ENCODE measurements around the gene KCNC3. TPM values are rescaled to one million over a fixed set of nuclear protein-coding genes. Genes with fewer than 3 reads are reported as not detected.

Gene KCNC3
- total and polyA plus RNA-seq, 2 of the 13 experiments (the other 11 are each of a cell fraction or from before 2014, with no cell fraction given): 0.29 to 1.7 TPM

DNA sequence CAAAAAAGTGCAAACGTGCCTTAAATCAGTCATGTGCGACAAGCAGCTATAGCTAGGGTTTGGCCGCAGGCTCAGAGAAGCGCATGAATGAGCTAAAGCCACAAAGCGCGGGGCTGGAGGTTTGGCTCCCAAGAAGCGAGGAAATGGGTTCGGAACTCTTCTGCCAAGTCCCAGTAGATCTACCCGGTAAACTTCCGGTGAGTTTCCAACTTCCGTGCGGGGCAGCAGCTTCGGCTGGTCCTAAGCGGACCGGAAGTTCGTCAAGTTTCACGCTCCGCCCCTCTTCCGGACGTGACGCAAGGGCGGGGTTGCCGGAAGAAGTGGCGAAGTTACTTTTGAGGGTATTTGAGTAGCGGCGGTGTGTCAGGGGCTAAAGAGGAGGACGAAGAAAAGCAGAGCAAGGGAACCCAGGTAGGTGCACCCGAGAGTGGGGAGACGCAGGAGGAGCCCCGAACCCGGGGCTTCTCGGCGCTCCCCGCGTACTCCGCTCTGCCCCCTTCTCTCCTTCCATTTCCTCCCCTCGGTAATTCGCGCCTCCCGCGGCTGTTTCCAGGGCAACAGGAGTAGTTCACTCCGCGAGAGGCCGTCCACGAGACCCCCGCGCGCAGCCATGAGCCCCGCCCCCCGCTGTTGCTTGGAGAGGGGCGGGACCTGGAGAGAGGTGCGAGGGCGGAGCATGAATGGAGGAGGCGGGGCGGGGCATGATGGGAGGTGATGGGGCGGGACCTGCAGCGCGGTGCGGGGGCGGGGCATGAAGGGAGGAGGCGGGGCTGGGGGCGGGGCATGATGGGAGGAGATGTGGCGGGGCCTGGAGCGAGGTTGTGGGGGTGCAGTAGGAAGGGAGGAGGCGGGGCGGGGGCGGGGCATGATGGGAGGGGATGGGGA lies 47.2 kb upstream of the KCNC3 start, which contains the start of gene NR1H2 (continued):
- TF ChIP-seq, protein P1, sequence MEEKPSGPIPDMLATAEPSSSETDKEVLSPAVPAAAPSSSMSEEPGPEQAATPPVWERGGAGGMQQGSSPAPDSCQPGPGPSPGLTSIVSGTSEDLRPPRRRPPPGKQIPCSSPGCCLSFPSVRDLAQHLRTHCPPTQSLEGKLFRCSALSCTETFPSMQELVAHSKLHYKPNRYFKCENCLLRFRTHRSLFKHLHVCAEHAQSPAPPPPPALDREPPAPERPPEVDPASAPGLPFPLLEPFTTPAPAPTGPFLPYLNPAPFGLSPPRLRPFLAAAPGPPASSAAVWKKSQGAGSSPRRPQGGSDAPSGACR (CRISPR knock-in tag; IDR thresholded peaks at IDR 0.05): no peak; the same call in 1 of the 2 replicates
- TF ChIP-seq NFIB (CRISPR knock-in tag; IDR thresholded peaks at IDR 0.05; ENCODE audit: borderline replicate concordance): no peak
- no peak for TF ChIP-seq NR2F1 (CRISPR knock-in tag; IDR thresholded peaks at IDR 0.05)
- TF ChIP-seq, protein P2, sequence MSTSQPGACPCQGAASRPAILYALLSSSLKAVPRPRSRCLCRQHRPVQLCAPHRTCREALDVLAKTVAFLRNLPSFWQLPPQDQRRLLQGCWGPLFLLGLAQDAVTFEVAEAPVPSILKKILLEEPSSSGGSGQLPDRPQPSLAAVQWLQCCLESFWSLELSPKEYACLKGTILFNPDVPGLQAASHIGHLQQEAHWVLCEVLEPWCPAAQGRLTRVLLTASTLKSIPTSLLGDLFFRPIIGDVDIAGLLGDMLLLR (CRISPR knock-in tag; IDR thresholded peaks at IDR 0.05): no peak
- TF ChIP-seq, protein P3, sequence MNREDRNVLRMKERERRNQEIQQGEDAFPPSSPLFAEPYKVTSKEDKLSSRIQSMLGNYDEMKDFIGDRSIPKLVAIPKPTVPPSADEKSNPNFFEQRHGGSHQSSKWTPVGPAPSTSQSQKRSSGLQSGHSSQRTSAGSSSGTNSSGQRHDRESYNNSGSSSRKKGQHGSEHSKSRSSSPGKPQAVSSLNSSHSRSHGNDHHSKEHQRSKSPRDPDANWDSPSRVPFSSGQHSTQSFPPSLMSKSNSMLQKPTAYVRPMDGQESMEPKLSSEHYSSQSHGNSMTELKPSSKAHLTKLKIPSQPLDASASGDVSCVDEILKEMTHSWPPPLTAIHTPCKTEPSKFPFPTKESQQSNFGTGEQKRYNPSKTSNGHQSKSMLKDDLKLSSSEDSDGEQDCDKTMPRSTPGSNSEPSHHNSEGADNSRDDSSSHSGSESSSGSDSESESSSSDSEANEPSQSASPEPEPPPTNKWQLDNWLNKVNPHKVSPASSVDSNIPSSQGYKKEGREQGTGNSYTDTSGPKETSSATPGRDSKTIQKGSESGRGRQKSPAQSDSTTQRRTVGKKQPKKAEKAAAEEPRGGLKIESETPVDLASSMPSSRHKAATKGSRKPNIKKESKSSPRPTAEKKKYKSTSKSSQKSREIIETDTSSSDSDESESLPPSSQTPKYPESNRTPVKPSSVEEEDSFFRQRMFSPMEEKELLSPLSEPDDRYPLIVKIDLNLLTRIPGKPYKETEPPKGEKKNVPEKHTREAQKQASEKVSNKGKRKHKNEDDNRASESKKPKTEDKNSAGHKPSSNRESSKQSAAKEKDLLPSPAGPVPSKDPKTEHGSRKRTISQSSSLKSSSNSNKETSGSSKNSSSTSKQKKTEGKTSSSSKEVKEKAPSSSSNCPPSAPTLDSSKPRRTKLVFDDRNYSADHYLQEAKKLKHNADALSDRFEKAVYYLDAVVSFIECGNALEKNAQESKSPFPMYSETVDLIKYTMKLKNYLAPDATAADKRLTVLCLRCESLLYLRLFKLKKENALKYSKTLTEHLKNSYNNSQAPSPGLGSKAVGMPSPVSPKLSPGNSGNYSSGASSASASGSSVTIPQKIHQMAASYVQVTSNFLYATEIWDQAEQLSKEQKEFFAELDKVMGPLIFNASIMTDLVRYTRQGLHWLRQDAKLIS (CRISPR knock-in tag; IDR thresholded peaks at IDR 0.05): no peak
- no peak for TF ChIP-seq EZH2 (conservative IDR thresholded peaks at IDR 0.05; ENCODE audit: low read depth, low read length)
- TF ChIP-seq ZNF543 (CRISPR knock-in tag; IDR thresholded peaks at IDR 0.05): peak; percentile 79
- TF ChIP-seq ZNF598 (CRISPR knock-in tag; IDR thresholded peaks at IDR 0.05; ENCODE audit: borderline replicate concordance): no peak; the same call in 1 of the 2 replicates
- no peak for TF ChIP-seq NR2F6 (IDR thresholded peaks at IDR 0.05)
- peak; percentile 30; the same call in 1 of the 2 replicates for TF ChIP-seq NR2F6 (CRISPR knock-in tag; IDR thresholded peaks at IDR 0.05)
- TF ChIP-seq RBFOX2 (IDR thresholded peaks at IDR 0.05; ENCODE audit: low read depth, low read length): peak; percentile 82
- TF ChIP-seq FOXK2 (IDR thresholded peaks at IDR 0.05): peak; percentile 77
- TF ChIP-seq ZNF251 (CRISPR knock-in tag; IDR thresholded peaks at IDR 0.05): no peak
- no peak for TF ChIP-seq U2AF2 (IDR thresholded peaks at IDR 0.05; ENCODE audit: low read depth, low read length)
- TF ChIP-seq ZNF230 (CRISPR knock-in tag; IDR thresholded peaks at IDR 0.05): peak; percentile 77
- TF ChIP-seq FOXC1 (CRISPR knock-in tag; IDR thresholded peaks at IDR 0.05; ENCODE audit: borderline replicate concordance): peak; percentile 88
- TF ChIP-seq ZNF343 (CRISPR knock-in tag; IDR thresholded peaks at IDR 0.05): no peak
- TF ChIP-seq BRD4 (CRISPR knock-in tag; IDR thresholded peaks at IDR 0.05): 0 out of 2 replicates have a peak, but pooled peaks have one; percentile 37
- 0 out of 2 replicates have a peak, but pooled peaks have one; percentile 38 for TF ChIP-seq ZNF510 (CRISPR knock-in tag; IDR thresholded peaks at IDR 0.05; ENCODE audit: low read depth)
- TF ChIP-seq, protein P4, sequence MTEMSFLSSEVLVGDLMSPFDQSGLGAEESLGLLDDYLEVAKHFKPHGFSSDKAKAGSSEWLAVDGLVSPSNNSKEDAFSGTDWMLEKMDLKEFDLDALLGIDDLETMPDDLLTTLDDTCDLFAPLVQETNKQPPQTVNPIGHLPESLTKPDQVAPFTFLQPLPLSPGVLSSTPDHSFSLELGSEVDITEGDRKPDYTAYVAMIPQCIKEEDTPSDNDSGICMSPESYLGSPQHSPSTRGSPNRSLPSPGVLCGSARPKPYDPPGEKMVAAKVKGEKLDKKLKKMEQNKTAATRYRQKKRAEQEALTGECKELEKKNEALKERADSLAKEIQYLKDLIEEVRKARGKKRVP (CRISPR knock-in tag; IDR thresholded peaks at IDR 0.05): peak in 1 of 2 experiments; percentile 64; a peak in 1 of 4 replicates
- TF ChIP-seq ELF4 (CRISPR knock-in tag; IDR thresholded peaks at IDR 0.05; ENCODE audit: borderline replicate concordance): peak; percentile 90
- no peak for TF ChIP-seq ETV6 (CRISPR knock-in tag; conservative IDR thresholded peaks at IDR 0.05)
- no peak for TF ChIP-seq RBM22 (optimal IDR thresholded peaks at IDR 0.05; ENCODE audit: low read length)
- TF ChIP-seq CCDC6 (CRISPR knock-in tag; IDR thresholded peaks at IDR 0.05): peak; percentile 70; the same call in 1 of the 2 replicates
- TF ChIP-seq KAT8 (CRISPR knock-in tag; IDR thresholded peaks at IDR 0.05): peak; percentile 99

Measured in HepG2 (cell line).